Esophagus squamous epithelium (tissue), 4 donors: ENCODE measurements around the gene PTPN14.

Experiments
- POLR2A ChIP-seq, 4 donors: fragments of 450-650 bp; IDR thresholded peaks; one replicate each; pipeline ENCODE4 v1.6.1; 2017; ENCODE audit warnings: antibody characterized with exemption in 4 of 4, mild to moderate bottlenecking in 4 of 4, moderate library complexity in 3 of 4
- TF ChIP-seq, protein P1 (sequence below), 6 experiments: fragments of 450-650 bp in 4 of 6; fragments of 200-600 bp in 2 of 6; sonication (generic) in 2 of 6; IDR thresholded peaks; one replicate each; pipeline ENCODE4 v1.5.1; 2016 to 2019; ENCODE audit warnings: antibody characterized with exemption in 6 of 6, mild to moderate bottlenecking in 4 of 6, moderate library complexity in 4 of 6

DNA sequence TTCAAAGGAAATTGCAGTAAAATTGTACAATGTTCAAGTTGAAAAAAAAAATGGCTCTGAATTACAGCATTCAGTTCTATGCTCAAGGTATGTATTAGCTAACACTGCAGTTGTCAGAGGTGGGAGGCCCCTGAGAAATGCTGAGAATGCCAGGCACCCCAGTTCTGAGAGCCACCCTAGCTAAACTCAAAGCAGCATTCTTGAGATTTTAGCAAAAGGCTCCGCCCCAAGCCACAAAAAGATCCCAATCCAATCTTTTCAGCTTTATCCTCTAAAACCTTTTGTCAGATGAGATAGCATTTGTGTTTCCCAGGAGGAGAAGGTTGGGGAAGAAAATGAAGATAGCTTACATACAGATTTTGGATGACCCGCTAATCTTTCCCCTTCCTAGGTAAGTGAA lies 201.6 kb downstream of the PTPN14 start:
- TF ChIP-seq, protein P1, sequence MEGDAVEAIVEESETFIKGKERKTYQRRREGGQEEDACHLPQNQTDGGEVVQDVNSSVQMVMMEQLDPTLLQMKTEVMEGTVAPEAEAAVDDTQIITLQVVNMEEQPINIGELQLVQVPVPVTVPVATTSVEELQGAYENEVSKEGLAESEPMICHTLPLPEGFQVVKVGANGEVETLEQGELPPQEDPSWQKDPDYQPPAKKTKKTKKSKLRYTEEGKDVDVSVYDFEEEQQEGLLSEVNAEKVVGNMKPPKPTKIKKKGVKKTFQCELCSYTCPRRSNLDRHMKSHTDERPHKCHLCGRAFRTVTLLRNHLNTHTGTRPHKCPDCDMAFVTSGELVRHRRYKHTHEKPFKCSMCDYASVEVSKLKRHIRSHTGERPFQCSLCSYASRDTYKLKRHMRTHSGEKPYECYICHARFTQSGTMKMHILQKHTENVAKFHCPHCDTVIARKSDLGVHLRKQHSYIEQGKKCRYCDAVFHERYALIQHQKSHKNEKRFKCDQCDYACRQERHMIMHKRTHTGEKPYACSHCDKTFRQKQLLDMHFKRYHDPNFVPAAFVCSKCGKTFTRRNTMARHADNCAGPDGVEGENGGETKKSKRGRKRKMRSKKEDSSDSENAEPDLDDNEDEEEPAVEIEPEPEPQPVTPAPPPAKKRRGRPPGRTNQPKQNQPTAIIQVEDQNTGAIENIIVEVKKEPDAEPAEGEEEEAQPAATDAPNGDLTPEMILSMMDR (IDR thresholded peaks at IDR 0.05), result no peak
- no peak for TF ChIP-seq POLR2A (IDR thresholded peaks at IDR 0.05)
